Measurements from ENCODE around the gene DAGLA. TPM values are rescaled to one million over a fixed set of nuclear protein-coding genes. Genes with fewer than 3 reads are reported as not detected.

The DAGLA gene
- total RNA-seq, 4 donors from 2014 or later = 1.5 to 4.9 (median 3.8) TPM

DNA sequence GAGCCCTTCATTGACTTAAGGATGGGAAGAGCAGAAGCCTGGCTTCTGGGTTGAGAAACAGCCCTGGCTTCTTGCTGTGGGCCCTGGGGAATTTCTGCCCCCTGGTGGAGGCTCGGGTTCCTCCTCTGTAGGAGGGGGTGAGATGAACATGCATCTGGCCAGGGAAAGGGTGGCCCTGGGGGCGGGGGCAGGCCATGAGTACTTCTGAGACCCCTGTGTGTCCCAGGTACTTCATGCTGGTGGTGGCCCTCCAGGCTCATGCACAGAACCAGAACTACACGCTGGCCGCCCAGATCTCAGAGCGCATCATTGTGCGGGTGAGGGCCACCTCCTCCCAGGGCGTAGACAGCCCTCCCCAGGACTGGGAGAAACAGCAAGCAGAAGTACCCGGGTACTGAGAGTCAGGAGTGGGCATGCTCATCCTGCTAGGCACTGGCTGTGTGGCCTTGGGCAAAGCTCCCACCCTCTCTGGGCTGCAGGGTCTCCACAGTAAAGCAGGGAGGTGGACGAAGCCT lies 96.4 kb downstream of the DAGLA start:
- DNase-seq (ENCODE audit: extremely low spot score) = no peak
- Histone ChIP-seq H3K27me3 (peaks cover 0 to 7% (median 0%) of the 10 kb centered on the region in 4 donors), H3K4me1 (peaks cover 9 to 15% (median 13%) of the 10 kb centered on the region in 4 donors), H3K4me3 (peak overlapping the region in 1 of 4 donors; percentile 36), H3K9me3 (no peaks in the 10 kb centered on the region), H3K36me3 (peaks cover 0 to 4% (median 0%) of the 10 kb centered on the region in 4 donors), H3K27ac (replicated peaks in 1 of 4) (no peak overlapping the region)
- 78% methylated on average over 7 of the region's 9 CpGs for WGBS
- no peak for TF ChIP-seq POLR2AphosphoS5 (IDR thresholded peaks at IDR 0.05)
- TF ChIP-seq, protein P1, sequence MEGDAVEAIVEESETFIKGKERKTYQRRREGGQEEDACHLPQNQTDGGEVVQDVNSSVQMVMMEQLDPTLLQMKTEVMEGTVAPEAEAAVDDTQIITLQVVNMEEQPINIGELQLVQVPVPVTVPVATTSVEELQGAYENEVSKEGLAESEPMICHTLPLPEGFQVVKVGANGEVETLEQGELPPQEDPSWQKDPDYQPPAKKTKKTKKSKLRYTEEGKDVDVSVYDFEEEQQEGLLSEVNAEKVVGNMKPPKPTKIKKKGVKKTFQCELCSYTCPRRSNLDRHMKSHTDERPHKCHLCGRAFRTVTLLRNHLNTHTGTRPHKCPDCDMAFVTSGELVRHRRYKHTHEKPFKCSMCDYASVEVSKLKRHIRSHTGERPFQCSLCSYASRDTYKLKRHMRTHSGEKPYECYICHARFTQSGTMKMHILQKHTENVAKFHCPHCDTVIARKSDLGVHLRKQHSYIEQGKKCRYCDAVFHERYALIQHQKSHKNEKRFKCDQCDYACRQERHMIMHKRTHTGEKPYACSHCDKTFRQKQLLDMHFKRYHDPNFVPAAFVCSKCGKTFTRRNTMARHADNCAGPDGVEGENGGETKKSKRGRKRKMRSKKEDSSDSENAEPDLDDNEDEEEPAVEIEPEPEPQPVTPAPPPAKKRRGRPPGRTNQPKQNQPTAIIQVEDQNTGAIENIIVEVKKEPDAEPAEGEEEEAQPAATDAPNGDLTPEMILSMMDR (IDR thresholded peaks at IDR 0.05) = peak; percentile 23 to 57 (median 41)
- intact Hi-C loops (cut with DNase I) = no loop called here

DNA sequence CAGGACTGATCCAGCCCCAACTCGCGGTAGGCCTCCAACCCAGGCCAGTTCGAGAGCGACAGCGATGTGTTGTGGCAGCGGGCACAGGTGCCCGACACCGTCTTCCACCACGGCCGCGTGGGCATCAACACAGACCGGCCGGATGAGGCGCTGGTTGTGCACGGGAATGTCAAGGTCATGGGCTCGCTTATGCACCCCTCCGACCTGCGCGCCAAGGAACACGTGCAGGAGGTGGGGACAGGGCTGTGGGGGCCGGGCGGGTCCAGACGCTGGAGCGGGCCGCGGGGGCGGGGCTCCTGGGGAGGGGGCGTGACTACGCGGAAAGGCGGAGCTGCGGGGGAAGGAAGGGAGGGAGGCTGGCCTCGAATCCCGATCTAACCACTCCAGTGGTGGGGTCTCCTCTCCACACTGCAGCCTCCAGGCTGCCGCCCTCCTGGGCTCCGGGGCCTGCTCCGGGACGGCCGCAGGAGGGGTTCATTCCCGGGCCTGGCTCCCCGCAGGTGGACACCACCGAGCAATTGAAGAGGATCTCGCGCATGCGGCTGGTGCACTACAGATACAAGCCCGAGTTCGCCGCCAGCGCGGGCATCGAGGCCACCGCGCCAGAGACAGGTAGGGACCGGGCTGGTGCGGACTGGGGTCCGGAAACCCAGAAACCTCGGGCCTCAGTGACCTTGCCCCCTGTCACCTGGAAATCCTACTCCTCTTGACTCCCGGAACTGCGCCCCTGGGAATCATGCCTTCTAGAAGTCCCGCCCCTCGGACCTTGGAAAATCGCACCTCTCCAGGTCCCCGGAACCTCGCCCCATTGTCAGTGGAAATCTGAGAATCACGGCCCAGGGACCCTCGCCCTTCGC lies 97.3 kb downstream of the DAGLA start:
- H3K27me3 ChIP-seq = peaks cover 0 to 7% (median 0%) of the 10 kb centered on the region in 4 donors
- DNase-seq (ENCODE audit: extremely low spot score) = no peak
- intact Hi-C loops (cut with DNase I) = no loop called here
- no peak overlapping the region for H3K27ac ChIP-seq (replicated peaks in 1 of 4)
- TF ChIP-seq EP300 (IDR thresholded peaks at IDR 0.05) = no peak
- no peaks in the 10 kb centered on the region for H3K9me3 ChIP-seq
- H3K36me3 ChIP-seq = peaks cover 0 to 7% (median 3%) of the 10 kb centered on the region in 4 donors
- WGBS = 56% methylated on average over 22 of the region's 67 CpGs
- H3K4me1 ChIP-seq = peaks cover 9 to 15% (median 13%) of the 10 kb centered on the region in 4 donors
- peak overlapping the region; percentile 24 to 46 (median 38) for H3K4me3 ChIP-seq

DNA sequence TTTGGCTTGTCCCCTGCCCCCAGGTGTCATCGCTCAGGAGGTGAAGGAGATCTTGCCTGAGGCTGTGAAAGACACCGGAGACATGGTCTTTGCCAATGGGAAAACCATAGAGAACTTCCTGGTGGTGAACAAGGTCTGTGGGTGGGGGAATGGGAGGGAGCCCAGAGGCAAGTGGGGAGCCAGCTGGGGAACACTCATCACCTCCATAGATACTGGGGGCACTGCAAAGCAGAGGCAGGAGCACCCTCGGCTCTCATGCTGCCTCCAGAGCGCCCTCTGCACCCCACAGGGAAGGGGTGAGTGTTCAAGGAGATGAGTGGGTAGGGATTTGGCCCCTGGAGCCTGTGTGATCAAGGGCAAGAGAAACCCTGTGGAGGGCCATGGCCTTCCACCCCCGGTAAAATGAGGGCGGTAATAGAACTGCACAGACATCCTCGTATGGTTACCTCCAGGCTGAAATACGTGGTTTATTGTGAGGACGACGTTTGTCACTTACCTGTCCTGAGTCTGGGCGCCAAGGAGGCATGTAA lies 98.2 kb downstream of the DAGLA start:
- Histone ChIP-seq H3K4me3 (no peak overlapping the region), H3K27ac (replicated peaks in 1 of 4) (no peak overlapping the region), H3K4me1 (peaks cover 9 to 15% (median 13%) of the 10 kb centered on the region in 4 donors), H3K27me3 (peaks cover 0 to 7% (median 0%) of the 10 kb centered on the region in 4 donors), H3K9me3 (no peaks in the 10 kb centered on the region), H3K36me3 (peaks cover 0 to 16% (median 9%) of the 10 kb centered on the region in 4 donors)
- TF ChIP-seq, protein P1 (IDR thresholded peaks at IDR 0.05) = no peak
- TF ChIP-seq EP300 (IDR thresholded peaks at IDR 0.05) (no peak), POLR2AphosphoS5 (IDR thresholded peaks at IDR 0.05) (no peak), POLR2A (IDR thresholded peaks at IDR 0.05; ENCODE audit: low read depth) (no peak)
- intact Hi-C loops (cut with DNase I) = no loop called here
- no peak for DNase-seq (ENCODE audit: extremely low spot score)
- 87% methylated on average over 11 of the region's 11 CpGs for WGBS

DNA sequence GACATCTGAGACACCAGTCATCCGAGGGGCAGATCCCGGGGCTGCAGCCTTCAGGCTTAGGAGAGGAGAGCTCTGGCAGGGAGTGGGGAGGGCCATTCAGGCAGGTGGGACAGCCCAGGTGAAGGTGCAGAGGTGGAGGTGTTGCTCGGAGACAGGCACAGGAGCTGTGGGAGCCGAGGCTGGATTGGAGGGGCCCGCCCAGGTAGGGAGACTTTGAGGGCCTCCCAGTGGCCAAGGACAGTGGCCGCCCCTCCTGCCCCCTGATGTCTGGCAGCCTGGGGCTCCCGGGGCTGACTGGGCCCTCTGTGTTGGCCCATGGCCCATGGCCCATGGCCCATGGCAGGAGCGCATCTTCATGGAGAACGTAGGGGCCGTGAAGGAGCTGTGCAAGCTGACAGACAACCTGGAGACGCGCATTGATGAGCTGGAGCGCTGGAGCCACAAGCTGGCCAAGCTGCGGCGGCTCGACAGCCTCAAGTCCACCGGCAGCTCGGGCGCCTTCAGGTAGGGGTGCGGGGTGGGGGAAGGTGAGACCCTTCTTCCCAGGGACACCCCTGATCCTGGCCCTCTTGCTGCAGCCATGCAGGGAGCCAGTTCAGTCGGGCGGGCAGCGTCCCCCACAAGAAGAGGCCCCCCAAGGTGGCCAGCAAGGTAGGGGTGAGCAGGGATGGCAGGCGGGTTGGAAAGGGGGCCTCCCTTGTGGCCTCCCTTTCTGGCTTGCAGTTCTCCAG lies 98.9 kb downstream of the DAGLA start:
- WGBS = 60% methylated on average over 5 of the region's 24 CpGs

More for the DNA sequence above, 98.9 kb downstream of the DAGLA start:
- peaks cover 0 to 23% (median 14%) of the 10 kb centered on the region in 4 donors for H3K36me3 ChIP-seq
- peaks cover 9 to 15% (median 13%) of the 10 kb centered on the region in 4 donors for H3K4me1 ChIP-seq
- peaks cover 0 to 7% (median 0%) of the 10 kb centered on the region in 4 donors for H3K27me3 ChIP-seq
- TF ChIP-seq POLR2AphosphoS5 (IDR thresholded peaks at IDR 0.05) (no peak), EP300 (IDR thresholded peaks at IDR 0.05) (no peak), POLR2A (IDR thresholded peaks at IDR 0.05; ENCODE audit: low read depth) (no peak)
- TF ChIP-seq, protein P1 (IDR thresholded peaks at IDR 0.05) = no peak
- intact Hi-C loops (cut with DNase I) = no loop called here
- no peaks in the 10 kb centered on the region for H3K9me3 ChIP-seq
- no peak overlapping the region for H3K4me3 ChIP-seq
- H3K27ac ChIP-seq (replicated peaks in 1 of 4) = no peak overlapping the region
- DNase-seq (ENCODE audit: extremely low spot score) = no peak
